ENCODE data around the gene KRTAP9-7.

DNA sequence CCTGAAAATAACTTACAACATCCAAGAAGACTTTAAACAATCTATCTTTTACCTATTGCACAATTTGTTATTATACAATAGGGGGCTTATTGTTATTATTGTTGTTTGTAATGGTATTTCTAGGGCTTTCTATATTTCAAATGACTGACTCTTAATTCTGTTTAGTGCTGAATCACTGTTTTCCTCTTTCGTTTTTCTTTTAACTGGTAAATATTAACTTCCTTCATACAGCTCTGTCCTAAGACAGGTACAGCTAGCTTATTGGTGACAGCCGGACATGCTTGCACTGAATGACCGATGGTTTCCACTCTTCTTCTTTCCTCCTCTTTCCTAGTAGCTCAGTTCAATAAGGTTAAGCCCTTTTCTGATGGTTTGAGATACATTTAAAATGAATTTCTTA, 11.6 kb downstream of the KRTAP9-7 start:
- TF ChIP-seq, protein P1, sequence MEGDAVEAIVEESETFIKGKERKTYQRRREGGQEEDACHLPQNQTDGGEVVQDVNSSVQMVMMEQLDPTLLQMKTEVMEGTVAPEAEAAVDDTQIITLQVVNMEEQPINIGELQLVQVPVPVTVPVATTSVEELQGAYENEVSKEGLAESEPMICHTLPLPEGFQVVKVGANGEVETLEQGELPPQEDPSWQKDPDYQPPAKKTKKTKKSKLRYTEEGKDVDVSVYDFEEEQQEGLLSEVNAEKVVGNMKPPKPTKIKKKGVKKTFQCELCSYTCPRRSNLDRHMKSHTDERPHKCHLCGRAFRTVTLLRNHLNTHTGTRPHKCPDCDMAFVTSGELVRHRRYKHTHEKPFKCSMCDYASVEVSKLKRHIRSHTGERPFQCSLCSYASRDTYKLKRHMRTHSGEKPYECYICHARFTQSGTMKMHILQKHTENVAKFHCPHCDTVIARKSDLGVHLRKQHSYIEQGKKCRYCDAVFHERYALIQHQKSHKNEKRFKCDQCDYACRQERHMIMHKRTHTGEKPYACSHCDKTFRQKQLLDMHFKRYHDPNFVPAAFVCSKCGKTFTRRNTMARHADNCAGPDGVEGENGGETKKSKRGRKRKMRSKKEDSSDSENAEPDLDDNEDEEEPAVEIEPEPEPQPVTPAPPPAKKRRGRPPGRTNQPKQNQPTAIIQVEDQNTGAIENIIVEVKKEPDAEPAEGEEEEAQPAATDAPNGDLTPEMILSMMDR (conservative IDR thresholded peaks at IDR 0.05) = no peak
- TF ChIP-seq ZFX (IDR thresholded peaks at IDR 0.05) = no peak

All from C4-2B (cell line).